ENCODE data around the gene SLC9A3.

The SLC9A3 gene

DNA sequence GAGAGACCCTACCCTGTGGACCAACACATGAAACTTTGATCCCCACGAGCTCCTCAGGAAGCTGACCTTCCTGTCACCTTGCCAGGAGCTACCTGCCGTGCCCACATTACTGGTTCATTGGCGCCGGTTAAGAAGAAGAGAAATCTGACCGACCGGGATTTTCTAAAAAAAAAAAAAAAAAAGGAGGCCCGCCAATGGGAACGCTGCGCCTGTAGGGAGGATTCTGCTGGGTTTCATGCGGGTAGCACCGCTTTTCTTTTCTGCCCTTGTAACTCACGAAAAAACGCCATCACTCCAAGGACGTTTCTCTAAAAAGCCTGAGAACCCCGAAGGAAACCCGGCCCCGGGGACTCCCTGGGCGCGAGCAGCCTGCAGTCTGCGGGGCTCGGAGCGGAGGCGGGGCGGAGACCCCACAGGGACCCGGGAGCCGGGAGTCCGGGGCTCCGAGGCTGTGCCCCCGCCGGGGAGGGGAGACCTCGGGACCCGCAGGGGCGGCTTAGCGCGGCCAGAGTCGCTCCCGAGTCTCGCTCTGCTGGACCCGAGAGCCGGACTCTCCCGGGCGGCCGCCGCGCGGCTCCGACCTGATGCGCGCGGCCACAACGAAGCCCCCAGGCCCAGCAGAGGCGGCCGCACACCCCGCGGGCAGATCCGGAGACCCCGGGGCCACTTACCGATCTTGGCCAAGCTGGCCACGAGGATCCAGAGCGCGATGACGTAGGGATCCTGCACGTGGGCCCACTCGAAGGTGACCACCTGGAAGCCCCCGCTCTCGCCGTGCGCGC lies 617 bp downstream of the SLC9A3 start:
- Histone ChIP-seq H3K4me2 (ENCODE audit: low read length) (no peak overlapping the region), H3K9ac (ENCODE audit: low read length) (no peak overlapping the region), H3K9me2 (ENCODE audit: low read depth, low read length) (no peaks in the 10 kb centered on the region), H3K36me3 (ENCODE audit: insufficient read depth, low read length) (no peaks in the 10 kb centered on the region), H3K27me3 (ENCODE audit: insufficient read depth, low read length) (no peaks in the 10 kb centered on the region), H3K4me3 (ENCODE audit: low read depth, low read length, poor library complexity, severe bottlenecking) (no peak overlapping the region), H3K9me3 (ENCODE audit: low read length) (no peaks in the 10 kb centered on the region), H3K4me1 (ENCODE audit: insufficient read depth, low read length, severe bottlenecking) (no peaks in the 10 kb centered on the region), H2AFZ (ENCODE audit: low read length) (no peak overlapping the region), H4K20me1 (ENCODE audit: insufficient read depth, low read length) (no peaks in the 10 kb centered on the region), H3F3A (ENCODE audit: insufficient read depth, low read length) (no peaks in the 10 kb centered on the region), H3K79me2 (ENCODE audit: insufficient read depth, low read length) (no peaks in the 10 kb centered on the region), H3K27ac (ENCODE audit: low read depth, low read length, poor library complexity, severe bottlenecking) (no peak overlapping the region)
- no peak for TF ChIP-seq EZH2 (IDR thresholded peaks at IDR 0.05; ENCODE audit: borderline replicate concordance, low read length)
- TF ChIP-seq, protein P1, sequence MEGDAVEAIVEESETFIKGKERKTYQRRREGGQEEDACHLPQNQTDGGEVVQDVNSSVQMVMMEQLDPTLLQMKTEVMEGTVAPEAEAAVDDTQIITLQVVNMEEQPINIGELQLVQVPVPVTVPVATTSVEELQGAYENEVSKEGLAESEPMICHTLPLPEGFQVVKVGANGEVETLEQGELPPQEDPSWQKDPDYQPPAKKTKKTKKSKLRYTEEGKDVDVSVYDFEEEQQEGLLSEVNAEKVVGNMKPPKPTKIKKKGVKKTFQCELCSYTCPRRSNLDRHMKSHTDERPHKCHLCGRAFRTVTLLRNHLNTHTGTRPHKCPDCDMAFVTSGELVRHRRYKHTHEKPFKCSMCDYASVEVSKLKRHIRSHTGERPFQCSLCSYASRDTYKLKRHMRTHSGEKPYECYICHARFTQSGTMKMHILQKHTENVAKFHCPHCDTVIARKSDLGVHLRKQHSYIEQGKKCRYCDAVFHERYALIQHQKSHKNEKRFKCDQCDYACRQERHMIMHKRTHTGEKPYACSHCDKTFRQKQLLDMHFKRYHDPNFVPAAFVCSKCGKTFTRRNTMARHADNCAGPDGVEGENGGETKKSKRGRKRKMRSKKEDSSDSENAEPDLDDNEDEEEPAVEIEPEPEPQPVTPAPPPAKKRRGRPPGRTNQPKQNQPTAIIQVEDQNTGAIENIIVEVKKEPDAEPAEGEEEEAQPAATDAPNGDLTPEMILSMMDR (IDR thresholded peaks at IDR 0.05; ENCODE audit: low read length), result no peak

DNA sequence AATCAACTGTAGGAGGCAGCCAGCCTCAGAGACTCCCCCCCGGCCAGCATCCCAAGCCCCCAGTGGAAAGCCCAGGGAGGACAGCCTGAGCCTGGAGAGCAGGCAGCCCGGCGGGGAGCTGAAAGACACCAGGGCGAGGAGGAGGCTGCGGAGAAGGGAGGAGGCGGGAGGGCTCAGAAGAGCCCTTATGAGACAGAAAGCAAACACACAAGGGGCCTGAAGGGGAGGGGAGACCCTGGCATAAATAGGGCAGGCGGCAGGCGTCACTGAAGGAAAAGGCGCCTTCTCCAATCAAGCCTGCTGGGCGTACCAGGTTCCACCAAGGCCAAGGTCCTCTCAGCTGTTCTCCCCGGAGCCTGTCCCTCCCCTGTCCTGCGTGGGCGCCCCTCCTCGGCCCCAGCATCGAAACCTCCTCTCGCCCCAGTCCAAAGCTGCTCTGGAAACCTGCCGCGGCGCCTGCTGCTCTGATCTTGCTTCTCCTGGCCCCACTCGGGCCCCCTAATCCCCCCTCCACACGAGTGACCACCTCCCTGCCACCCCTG lies 1.3 kb downstream of the SLC9A3 start:
- Histone ChIP-seq H4K20me1 (ENCODE audit: insufficient read depth, low read length) (no peaks in the 10 kb centered on the region), H3K9me2 (ENCODE audit: low read depth, low read length) (no peaks in the 10 kb centered on the region), H2AFZ (ENCODE audit: low read length) (no peak overlapping the region), H3K79me2 (ENCODE audit: insufficient read depth, low read length) (no peaks in the 10 kb centered on the region), H3K36me3 (ENCODE audit: insufficient read depth, low read length) (no peaks in the 10 kb centered on the region), H3K27ac (ENCODE audit: low read depth, low read length, poor library complexity, severe bottlenecking) (no peak overlapping the region), H3K9ac (ENCODE audit: low read length) (no peak overlapping the region), H3K4me2 (ENCODE audit: low read length) (no peak overlapping the region), H3K27me3 (ENCODE audit: insufficient read depth, low read length) (no peaks in the 10 kb centered on the region), H3K4me3 (ENCODE audit: low read depth, low read length, poor library complexity, severe bottlenecking) (no peak overlapping the region), H3F3A (ENCODE audit: insufficient read depth, low read length) (no peaks in the 10 kb centered on the region), H3K4me1 (ENCODE audit: insufficient read depth, low read length, severe bottlenecking) (no peaks in the 10 kb centered on the region), H3K9me3 (ENCODE audit: low read length) (no peaks in the 10 kb centered on the region)
- TF ChIP-seq EZH2 (IDR thresholded peaks at IDR 0.05; ENCODE audit: borderline replicate concordance, low read length), result no peak
- TF ChIP-seq, protein P1 (IDR thresholded peaks at IDR 0.05; ENCODE audit: low read length), result no peak

DNA sequence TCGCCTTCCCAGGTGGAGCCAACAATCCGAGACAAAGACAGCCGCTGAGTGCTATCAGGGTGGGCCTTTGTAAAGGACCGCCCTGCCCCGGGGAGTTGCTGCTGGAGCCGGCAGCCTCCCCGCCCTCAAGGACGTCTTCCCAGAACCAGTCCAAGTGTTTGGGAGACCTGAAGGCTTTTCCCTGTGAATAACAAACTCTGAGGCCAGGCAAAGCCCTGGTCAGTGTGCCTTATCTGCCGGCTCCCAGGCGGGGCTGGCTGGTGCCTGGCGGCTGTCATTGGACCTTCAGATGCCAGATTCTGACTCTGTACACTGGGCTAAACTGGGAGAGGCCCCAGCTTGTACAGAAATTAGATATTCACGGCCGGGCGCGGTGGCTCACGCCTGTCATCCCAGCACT lies 2.1 kb downstream of the SLC9A3 start:
- no peak overlapping the region for H3K27ac ChIP-seq (ENCODE audit: low read depth, low read length, poor library complexity, severe bottlenecking)
- no peak overlapping the region for H3K4me2 ChIP-seq (ENCODE audit: low read length)
- no peaks in the 10 kb centered on the region for H3K27me3 ChIP-seq (ENCODE audit: insufficient read depth, low read length)
- no peaks in the 10 kb centered on the region for H3K79me2 ChIP-seq (ENCODE audit: insufficient read depth, low read length)
- no peaks in the 10 kb centered on the region for H4K20me1 ChIP-seq (ENCODE audit: insufficient read depth, low read length)
- TF ChIP-seq EZH2 (IDR thresholded peaks at IDR 0.05; ENCODE audit: borderline replicate concordance, low read length), result no peak
- TF ChIP-seq, protein P1 (IDR thresholded peaks at IDR 0.05; ENCODE audit: low read length), result no peak
- H3K9ac ChIP-seq (ENCODE audit: low read length), result no peak overlapping the region
- no peaks in the 10 kb centered on the region for H3K36me3 ChIP-seq (ENCODE audit: insufficient read depth, low read length)
- H3K4me3 ChIP-seq (ENCODE audit: low read depth, low read length, poor library complexity, severe bottlenecking), result no peak overlapping the region
- no peaks in the 10 kb centered on the region for H3F3A ChIP-seq (ENCODE audit: insufficient read depth, low read length)
- no peaks in the 10 kb centered on the region for H3K9me3 ChIP-seq (ENCODE audit: low read length)
- no peak overlapping the region for H2AFZ ChIP-seq (ENCODE audit: low read length)
- H3K9me2 ChIP-seq (ENCODE audit: low read depth, low read length), result no peaks in the 10 kb centered on the region
- no peaks in the 10 kb centered on the region for H3K4me1 ChIP-seq (ENCODE audit: insufficient read depth, low read length, severe bottlenecking)
